ENCODE measurements around the gene IFI27L1. TPM values are rescaled to one million over a fixed set of nuclear protein-coding genes. Genes with fewer than 3 reads are reported as not detected.

The IFI27L1 gene
- total and polyA plus RNA-seq, 12 donors: 7.7 to 47.4 (median 17.1) TPM

DNA sequence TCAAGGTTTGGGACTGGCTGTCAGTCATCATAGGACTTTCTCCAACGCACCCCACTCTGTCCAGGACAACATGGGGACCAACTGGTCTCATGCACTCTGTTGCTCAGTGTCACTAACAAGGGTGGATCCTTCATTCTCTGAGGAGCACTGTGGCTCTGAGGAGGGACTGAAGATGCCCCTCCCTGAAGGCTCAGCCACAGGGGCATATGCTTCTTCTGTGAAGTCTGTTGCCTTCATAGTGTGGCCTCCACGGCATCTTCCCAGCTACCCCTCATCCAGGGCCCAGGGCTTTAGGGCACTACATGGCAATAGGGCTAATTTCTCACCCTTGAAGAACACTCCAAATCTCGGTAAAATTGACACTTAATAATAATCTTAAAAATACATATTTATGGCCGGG, 62.6 kb downstream of the IFI27L1 start:
- Histone ChIP-seq H3K27me3 (no peaks in the 10 kb centered on the region), H3K27ac (no peak overlapping the region), H3K9me3 (no peaks in the 10 kb centered on the region), H3K4me3 (no peak overlapping the region), H3K4me1 (peaks cover 0 to 4% (median 0%) of the 10 kb centered on the region in 9 donors), H3K36me3 (no peaks in the 10 kb centered on the region)
- TF ChIP-seq CTCF (IDR thresholded peaks at IDR 0.05): no peak
- intact Hi-C loops (cut with DNase I): no loop called here
- DNase-seq: no peak
- 89 to 94% methylated on average over 4 of the region's 4 CpGs for WGBS, 2 donors
- ATAC-seq: no peak

- no peak overlapping the region for H3K27ac ChIP-seq
- ATAC-seq (no peak), DNase-seq (no peak)
- H3K36me3 ChIP-seq: no peaks in the 10 kb centered on the region
- 59 to 85% methylated on average over 1 of the region's 1 CpG for WGBS, 2 donors
- TF ChIP-seq CTCF (IDR thresholded peaks at IDR 0.05): no peak
- intact Hi-C loops (cut with DNase I): no loop called here
- peaks cover 0 to 4% (median 0%) of the 10 kb centered on the region in 9 donors for H3K4me1 ChIP-seq
- H3K9me3 ChIP-seq: no peaks in the 10 kb centered on the region
- H3K4me3 ChIP-seq: no peak overlapping the region
- no peaks in the 10 kb centered on the region for H3K27me3 ChIP-seq
Measured at GRCh38 chr14:94144765-94145164, 63.7 kb downstream of the IFI27L1 start.

DNA sequence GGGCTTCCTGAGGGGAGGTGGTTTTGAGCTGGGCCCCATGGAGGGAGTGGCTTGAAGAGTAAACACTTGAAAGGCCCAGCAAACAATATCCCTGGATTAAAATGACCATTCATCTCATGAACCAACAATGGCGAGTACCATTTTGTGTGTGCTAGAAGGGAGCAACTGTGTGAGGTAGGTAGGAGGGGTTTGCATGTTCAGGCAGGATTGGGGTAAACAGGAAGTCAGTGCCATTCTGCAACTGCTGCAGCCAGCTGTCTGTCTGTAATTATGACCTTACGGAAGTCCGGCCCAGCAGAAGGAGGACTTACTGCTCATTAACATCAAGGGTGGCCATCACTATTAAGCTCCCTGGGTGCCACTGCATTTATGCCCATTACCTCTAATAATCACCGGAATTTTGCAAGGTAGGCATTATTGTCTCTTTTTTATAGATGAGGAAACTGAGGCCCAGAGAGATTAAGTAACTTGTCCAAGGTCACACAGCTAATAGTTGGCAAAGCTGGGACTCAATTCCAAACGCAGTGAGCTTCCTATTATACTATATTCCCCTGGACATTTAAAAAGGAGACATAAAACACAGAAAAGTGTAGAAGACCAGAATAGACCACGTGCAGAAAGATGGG, 64.9 kb downstream of the IFI27L1 start:
- Histone ChIP-seq H3K27ac (no peak overlapping the region), H3K4me3 (no peak overlapping the region), H3K27me3 (no peaks in the 10 kb centered on the region), H3K4me1 (peaks cover 0 to 4% (median 0%) of the 10 kb centered on the region in 9 donors), H3K9me3 (no peaks in the 10 kb centered on the region), H3K36me3 (no peaks in the 10 kb centered on the region)
- no peak for DNase-seq
- TF ChIP-seq CTCF (IDR thresholded peaks at IDR 0.05): no peak
- intact Hi-C loops (cut with DNase I): no loop called here
- no peak for ATAC-seq
- WGBS, 2 donors: 79 to 91% methylated on average over 6 of the region's 6 CpGs

Other genes with a start within 250 kb of the IFI27L1 start
- gene FAM181A, start 154.0 kb upstream of the IFI27L1 start, total RNA-seq: not detected
- gene FAM181A, start 154.0 kb upstream of the IFI27L1 start, polyA plus RNA-seq: not detected
- gene ASB2, start 104.7 kb upstream of the IFI27L1 start, total RNA-seq: 100 to 1,000 TPM in 9 of 10 donors, 10 to 100 TPM in 1; 85.7 to 253 (median 168) TPM
- gene ASB2, start 104.7 kb upstream of the IFI27L1 start, polyA plus RNA-seq: 100 to 1,000 TPM in 1 of 2 donors, 10 to 100 TPM in 1; 19.6 to 374 TPM
- 1 to 10 TPM in 3 of 10 donors, under 1 TPM in 6, not detected in 1; 0.40 to 1.6 (median 0.75) TPM for gene CCDC197, start 84.0 kb upstream of the IFI27L1 start, total RNA-seq
- gene CCDC197, start 84.0 kb upstream of the IFI27L1 start, polyA plus RNA-seq: 1 to 10 TPM in 1 of 2 donors, not detected in 1; 1.3 TPM
- under 1 TPM in 9 of 10 donors, not detected in 1; 0.07 to 0.37 (median 0.15) TPM for gene OTUB2, start 55.0 kb upstream of the IFI27L1 start, total RNA-seq
- gene OTUB2, start 55.0 kb upstream of the IFI27L1 start, polyA plus RNA-seq: under 1 TPM; 0.22 to 0.29 TPM
- gene DDX24, start 108 bp upstream of the IFI27L1 start, total RNA-seq: 100 to 1,000 TPM; 190 to 269 (median 240) TPM
- gene DDX24, start 108 bp upstream of the IFI27L1 start, polyA plus RNA-seq: 100 to 1,000 TPM in 1 of 2 donors, 10 to 100 TPM in 1; 94.1 to 160 TPM
- 100 to 1,000 TPM in 8 of 10 donors, 10 to 100 TPM in 2; 76.5 to 473 (median 148) TPM for gene IFI27, start 29.4 kb downstream of the IFI27L1 start, total RNA-seq
- gene IFI27, start 29.4 kb downstream of the IFI27L1 start, polyA plus RNA-seq: 100 to 1,000 TPM; 719 to 721 TPM
- 10 to 100 TPM; 41.5 to 92.9 (median 63.2) TPM for gene IFI27L2, start 48.3 kb downstream of the IFI27L1 start, total RNA-seq
- 100 to 1,000 TPM in 1 of 2 donors, 10 to 100 TPM in 1; 83.3 to 122 TPM for gene IFI27L2, start 48.3 kb downstream of the IFI27L1 start, polyA plus RNA-seq
- under 1 TPM in 5 of 10 donors, not detected in 5; 0.13 to 0.46 (median 0.31) TPM for gene PPP4R4, start 93.0 kb downstream of the IFI27L1 start, total RNA-seq
- gene PPP4R4, start 93.0 kb downstream of the IFI27L1 start, polyA plus RNA-seq: under 1 TPM; 0.22 to 0.94 TPM
- gene SERPINA10, start 212.0 kb downstream of the IFI27L1 start, total RNA-seq: not detected
- not detected for gene SERPINA10, start 212.0 kb downstream of the IFI27L1 start, polyA plus RNA-seq
- not detected for gene SERPINA6, start 242.0 kb downstream of the IFI27L1 start, total RNA-seq
- gene SERPINA6, start 242.0 kb downstream of the IFI27L1 start, polyA plus RNA-seq: not detected